Measurements from ENCODE around the gene SMIM7. TPM values are rescaled to one million over a fixed set of nuclear protein-coding genes. Genes with fewer than 3 reads are reported as not detected.

Gene SMIM7
- total RNA-seq, 2 donors from 2014 or later, result 43.2 to 44.5 TPM

- ATAC-seq (no peak), DNase-seq (no peak)
- intact Hi-C loops (cut with DNase I), result no loop called here
Observed at GRCh38 chr19:16604615-16605014, 55.3 kb downstream of the SMIM7 start.

GRCh38 chr19:16603090-16603489 lies 56.9 kb downstream of the SMIM7 start:
- no peak for DNase-seq
- intact Hi-C loops (cut with DNase I), result no loop called here

GRCh38 chr19:16601378-16602052 lies 58.4 kb downstream of the SMIM7 start:
- no peak for DNase-seq
- ATAC-seq, result peak in 1 of 2 donors; percentile 7
- intact Hi-C loops (cut with DNase I), result no loop called here

More at GRCh38 chr19:16603090-16603489, 56.9 kb downstream of the SMIM7 start:
- ATAC-seq, result peak in 1 of 2 donors; percentile 33

GRCh38 chr19:16600824-16601223 lies 59.1 kb downstream of the SMIM7 start:
- DNase-seq (no peak), ATAC-seq (no peak)
- intact Hi-C loops (cut with DNase I), result no loop called here

- no peak for ATAC-seq
- DNase-seq, result no peak
- intact Hi-C loops (cut with DNase I), result no loop called here
Observed at GRCh38 chr19:16599655-16600346, 60.1 kb downstream of the SMIM7 start.

GRCh38 chr19:16598848-16599247 lies 61.1 kb downstream of the SMIM7 start:
- DNase-seq (no peak), ATAC-seq (no peak)
- intact Hi-C loops (cut with DNase I), result no loop called here

- no peak for ATAC-seq
- no peak for DNase-seq
- intact Hi-C loops (cut with DNase I), result no loop called here
Observed at GRCh38 chr19:16596399-16596798, 63.5 kb downstream of the SMIM7 start.

Other genes with a start within 250 kb of the SMIM7 start
- 10 to 100 TPM; 59.9 to 67.4 TPM for gene EPS15L1, start 188.2 kb downstream of the SMIM7 start, total RNA-seq
- not detected for gene CALR3, start 164.0 kb downstream of the SMIM7 start, total RNA-seq
- gene C19orf44, start 163.8 kb downstream of the SMIM7 start, total RNA-seq, result 1 to 10 TPM; 2.4 to 3.8 TPM
- 10 to 100 TPM; 20.1 to 25.4 TPM for gene CHERP, start 117.7 kb downstream of the SMIM7 start, total RNA-seq
- 10 to 100 TPM; 27.3 to 28.1 TPM for gene SLC35E1, start 87.7 kb downstream of the SMIM7 start, total RNA-seq
- 1 to 10 TPM; 5.0 to 5.6 TPM for gene MED26, start 31.9 kb downstream of the SMIM7 start, total RNA-seq
- 10 to 100 TPM in 1 of 2 donors, 1 to 10 TPM in 1; 6.7 to 20.2 TPM for gene TMEM38A, start 995 bp upstream of the SMIM7 start, total RNA-seq
- gene NWD1, start 59.7 kb upstream of the SMIM7 start, total RNA-seq, result under 1 TPM in 1 of 2 donors, not detected in 1; 0.09 TPM
- gene SIN3B, start 169.3 kb upstream of the SMIM7 start, total RNA-seq, result 10 to 100 TPM; 23.7 to 33.0 TPM
- gene F2RL3, start 228.9 kb upstream of the SMIM7 start, total RNA-seq, result 1 to 10 TPM; 2.3 TPM